GM18873 (cell line): ENCODE measurements around the gene TOR1AIP2.
A peak's percentile ranks its signal among the peaks of the same experiment; 100 is the strongest.

ENCODE experiments used
- ATAC-seq: cut with Tn5 transposase; IDR thresholded peaks from one replicate; pipeline ENCODE4 v1.9.1; 2021; ENCODE audit warnings: mild to moderate bottlenecking, moderate library complexity, moderate number of reproducible peaks; ENCODE audit not compliant: unreplicated experiment, low FRiP score

TOR1AIP2 gene

DNA sequence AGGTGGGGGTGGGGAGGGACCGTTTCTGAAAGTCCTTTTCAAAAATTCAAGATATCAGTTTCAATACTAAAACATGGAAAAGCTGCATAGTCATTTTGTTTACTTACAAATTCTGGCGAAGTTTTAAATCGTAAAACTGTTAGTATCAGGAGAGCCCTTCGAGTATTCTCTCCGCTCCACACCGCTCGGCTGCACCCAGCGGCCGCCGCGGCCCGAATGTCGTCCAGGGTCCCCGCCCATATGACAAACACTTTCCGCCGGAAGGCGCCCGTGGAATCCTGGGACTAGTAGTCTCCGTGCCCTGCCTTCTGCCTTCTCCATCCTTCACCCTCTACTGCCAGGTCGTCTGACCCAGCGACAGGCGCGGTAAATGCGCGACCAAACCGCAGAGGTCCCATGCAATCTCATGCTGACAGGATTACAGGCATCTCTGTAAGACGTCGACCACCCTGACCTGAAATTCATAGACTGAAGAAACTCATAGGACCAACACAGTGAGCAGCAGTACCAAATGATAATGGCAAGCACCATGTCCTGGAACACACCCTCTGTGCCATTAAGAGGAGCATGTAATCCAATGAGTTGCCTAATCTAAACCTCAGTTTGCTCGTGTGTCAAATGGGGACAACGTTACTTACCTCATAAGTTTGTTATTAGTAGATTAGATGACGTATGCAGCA, at the start of gene TOR1AIP2:
Gene TOR1AIP2, minus strand, starts transcription at position 218 of the 680 bp plus-strand sequence. CDS start 25,138 bp downstream, outside the sequence.
- peak; percentile 44 for ATAC-seq

DNA sequence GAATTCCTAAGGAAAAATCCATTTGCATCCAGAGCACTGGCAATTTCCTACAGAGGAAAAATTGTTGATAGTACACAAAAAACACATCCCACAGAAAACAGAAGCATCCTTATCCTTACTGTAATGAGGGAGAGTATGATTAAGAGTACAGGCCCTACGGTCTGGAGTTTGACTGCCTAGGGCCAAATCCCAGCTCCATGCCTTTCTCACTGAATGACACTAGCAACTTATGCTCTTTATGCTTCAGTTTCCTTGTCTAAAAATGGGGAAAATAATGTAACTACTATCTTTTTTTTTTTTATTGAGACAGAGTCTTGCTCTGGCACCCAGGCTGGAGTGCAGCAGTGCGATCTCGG, 49.2 kb upstream of the TOR1AIP2 start:
- ATAC-seq, result no peak

DNA sequence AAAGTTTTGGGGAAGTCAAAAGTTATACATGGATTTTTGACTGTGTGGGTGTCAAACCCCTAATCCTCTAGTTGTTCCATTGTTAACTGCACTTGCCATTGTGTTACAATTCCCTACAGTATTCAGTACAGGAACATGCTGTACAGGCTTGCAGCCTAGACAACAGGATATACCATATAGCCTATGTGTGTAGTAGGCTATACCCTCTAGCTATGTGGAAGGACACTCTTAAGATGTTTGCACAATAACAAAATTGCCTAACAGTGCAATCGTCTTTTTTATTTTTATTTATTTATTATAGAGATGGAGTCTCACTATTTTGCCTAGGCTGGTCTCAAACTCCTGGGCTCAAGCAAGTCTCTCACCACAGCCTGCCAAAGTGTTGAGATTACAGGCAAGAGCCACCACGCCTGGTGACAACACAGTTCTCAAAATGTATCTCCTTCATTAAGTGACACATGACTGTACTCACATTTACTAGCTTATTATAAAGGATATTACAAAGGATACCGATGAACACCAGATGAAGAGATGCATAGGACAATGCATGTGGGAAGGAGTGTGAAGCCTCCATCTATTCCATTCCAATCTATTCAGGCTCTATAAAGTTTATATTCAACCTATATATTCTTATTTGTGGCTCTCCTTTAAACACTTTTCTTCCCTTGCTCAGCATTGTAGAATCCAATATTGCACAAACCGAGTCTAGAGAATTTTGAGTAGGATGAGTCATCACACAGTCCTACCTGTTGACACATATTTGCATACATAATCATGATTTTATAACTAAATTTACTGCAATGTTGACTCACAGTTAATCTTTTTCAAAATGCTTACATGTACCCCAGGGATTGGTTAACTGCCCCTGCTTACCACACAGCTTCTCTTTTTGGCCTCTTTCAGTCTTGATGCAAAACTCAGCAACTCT, 48.6 kb upstream of the TOR1AIP2 start:
- no peak for ATAC-seq

DNA sequence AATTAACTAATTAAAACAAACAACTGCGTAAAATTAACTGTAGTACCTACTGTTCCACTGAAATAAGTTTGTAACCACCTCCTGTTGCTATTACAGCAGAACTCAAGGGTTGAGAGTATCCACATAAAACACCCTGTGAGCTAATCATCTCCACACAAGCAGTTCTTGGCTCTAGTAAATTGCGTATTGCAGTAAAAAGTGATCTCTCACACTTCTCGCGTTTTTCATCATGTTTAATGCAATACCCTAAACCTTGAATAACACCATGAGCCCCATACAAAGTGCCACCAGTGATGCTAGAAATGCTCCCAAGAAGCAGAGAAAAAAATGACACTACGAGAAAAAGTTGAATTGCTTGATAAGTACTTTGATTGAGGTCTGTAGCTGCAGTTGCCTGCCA, 47.7 kb upstream of the TOR1AIP2 start:
- no peak for ATAC-seq

DNA sequence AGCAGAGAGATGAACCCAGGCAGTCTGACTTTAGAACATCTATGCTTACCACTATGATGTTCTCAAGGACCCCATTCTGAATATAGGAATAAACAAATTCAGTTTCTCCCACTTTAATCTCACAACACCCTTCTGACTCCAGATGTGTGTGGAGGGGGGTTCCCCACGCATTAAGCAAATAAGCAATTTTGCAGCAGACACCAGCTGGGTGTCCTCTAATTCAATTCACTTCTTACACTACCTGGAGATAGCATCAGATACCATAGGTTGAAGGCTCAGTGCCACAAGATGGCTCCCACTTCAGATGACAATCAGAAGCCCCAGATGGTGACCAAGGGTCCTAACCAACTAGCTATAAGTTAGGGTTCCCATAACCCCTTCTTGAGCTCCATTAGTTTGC, 46.7 kb upstream of the TOR1AIP2 start:
- no peak for ATAC-seq

DNA sequence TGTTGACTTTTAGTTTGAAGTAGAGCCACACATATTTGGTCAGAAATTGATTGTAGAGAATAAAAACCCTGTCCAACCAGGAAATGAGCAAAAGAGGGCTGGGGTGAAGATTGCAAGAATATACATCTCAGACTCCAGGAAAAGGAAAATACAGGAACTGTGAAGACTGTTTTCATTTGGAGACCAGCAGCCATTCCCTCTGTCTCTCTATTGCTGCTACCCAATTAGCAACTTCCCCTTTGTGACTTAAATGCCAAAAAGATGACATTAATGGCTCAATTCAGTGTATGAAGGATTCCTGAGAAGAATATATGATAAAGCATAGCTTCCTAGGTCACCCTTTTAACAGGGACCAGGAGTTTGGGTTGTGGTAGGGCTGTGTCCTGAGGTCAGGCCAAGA, 45.4 kb upstream of the TOR1AIP2 start:
- ATAC-seq, result no peak

DNA sequence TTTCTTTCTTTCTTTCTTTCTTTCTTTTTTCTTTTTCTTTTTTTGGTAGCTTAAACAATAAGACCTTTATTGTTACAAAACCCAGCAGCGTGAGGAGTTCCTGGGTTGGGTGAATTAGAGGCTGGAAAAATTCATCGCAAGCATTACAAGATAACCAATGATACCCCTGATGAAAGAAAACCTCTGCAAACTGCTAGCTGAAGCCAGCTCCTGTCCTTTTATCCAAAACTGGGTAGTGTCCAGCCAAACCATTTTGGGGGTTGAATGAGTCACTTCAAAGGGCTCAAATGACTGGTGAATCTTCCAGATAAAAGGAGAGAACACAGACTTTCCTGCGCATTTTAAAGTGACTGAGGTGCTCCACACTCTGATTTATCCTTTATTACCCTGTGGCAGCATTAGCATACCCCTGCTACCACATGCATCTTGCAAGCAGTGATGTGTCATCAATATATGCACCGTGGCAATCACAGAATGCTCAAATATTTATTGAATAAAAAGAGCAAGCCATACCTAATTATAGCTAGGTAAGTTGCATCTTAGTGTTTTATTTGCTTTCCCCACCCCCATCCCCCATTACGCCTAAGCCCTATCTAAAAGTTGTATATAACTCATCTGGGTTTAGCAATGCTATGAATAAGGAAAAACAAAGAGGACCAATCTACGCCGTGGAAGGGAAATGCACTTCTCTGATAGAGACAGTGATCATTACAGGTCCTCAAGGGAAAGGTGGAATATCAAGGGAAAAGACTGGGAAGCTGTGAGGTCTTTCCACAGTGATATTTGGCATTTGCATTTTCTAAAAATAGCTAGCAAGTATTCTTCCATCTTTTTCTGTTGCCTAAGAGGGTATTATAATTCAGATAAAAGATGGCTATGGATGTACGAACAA, 44.6 kb upstream of the TOR1AIP2 start:
- no peak for ATAC-seq

DNA sequence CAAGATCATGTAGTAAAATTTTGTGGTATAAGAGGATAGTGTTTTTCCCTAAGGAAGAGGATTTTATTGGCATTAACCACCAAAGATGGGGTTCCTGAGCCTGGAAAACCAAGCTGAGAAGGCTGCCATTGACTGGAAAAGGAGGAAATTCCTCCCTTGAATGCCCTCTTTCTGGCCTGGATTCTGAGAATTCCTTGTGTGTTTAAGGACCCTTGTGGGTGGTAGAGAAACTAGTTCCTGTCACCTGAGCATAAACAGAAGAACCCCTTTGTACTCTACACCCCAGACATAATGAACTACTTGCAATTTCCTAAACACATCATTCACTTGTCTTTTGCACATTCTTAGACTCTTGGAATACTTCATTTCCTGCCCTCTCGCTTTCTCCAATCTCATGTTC, 43.9 kb upstream of the TOR1AIP2 start:
- no peak for ATAC-seq

DNA sequence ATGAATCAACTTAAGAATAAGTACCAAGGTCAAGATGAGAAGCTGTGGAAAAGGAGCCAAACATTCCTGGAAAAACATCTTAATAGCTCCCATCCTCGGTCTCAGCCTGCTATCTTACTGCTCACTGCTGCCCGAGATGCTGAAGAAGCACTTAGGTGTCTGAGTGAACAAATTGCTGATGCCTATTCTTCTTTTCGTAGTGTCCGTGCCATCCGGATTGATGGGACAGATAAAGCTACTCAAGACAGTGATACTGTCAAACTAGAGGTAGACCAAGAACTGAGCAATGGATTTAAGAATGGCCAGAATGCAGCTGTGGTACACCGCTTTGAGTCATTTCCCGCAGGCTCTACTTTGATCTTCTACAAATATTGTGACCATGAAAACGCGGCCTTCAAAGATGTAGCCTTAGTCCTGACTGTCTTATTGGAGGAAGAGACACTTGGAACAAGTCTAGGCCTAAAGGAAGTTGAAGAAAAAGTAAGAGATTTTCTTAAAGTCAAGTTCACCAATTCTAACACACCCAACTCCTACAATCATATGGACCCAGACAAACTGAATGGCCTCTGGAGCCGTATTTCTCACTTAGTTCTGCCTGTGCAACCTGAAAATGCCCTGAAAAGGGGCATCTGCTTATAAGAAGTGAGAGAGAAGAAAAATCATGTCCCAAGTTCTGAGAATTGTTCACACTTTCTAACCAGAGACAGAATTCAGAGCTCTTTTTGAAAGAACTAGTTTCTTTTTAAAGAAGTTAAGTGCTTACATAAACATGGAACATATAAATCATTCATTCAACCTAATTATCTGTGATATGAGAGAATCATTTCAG, 40.2 kb upstream of the TOR1AIP2 start:
- ATAC-seq, result no peak

DNA sequence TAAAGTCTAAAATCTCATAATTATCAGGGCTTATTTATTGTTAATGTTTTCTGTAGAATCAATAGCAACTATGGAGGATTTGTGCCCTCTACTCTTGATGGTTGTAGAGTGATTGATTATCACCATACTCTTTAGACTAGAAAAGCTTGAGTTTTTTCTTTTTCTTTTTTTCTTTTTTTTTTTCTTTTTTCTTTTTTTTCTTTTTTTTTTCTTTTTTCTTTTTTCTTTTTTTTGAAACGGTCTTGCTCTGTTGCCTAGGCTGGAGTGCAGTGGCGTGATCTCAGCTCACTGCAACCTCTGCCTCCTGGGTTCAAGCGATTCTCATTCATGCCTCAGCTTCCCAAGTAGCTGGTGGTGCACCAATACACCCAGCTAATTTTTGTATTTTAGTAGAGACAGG, 34.2 kb upstream of the TOR1AIP2 start:
- no peak for ATAC-seq

DNA sequence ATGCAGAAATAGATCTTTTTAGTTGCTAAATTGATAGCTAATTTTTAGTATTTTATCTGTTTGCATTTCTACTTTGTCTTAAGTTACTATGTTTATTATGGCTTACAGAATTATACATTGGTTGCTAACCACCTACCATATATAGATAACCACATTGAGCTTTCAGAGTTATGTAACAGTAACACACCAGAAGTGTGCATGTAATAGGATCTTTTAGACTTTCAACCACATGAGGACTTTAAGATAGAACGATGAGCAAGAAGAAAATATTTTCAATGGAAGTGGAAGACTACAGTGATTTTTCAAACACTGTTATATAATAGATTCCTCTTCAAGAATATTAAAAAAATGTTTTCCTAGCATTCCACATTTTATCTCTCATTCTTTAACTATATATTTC, 33.3 kb upstream of the TOR1AIP2 start:
- ATAC-seq, result no peak

DNA sequence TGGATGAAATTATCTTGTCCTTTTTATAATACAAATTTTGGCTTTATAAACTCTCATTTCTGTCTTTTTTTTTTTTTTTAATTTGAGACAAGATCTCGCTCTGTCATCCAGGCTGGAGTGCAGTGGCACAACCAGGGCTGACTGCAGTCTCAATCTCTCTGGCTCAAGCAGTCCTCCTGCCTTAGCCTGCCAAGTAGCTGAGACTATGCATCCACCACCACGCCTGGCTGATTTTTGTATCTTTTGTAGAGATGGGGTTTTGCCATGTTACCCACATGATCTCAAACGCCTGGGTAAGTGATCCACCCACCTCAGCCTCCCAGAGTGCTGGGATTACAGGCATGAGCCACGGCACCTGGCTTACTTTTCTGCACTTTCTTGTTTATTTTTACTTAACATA, 12.0 kb upstream of the TOR1AIP2 start:
- no peak for ATAC-seq

DNA sequence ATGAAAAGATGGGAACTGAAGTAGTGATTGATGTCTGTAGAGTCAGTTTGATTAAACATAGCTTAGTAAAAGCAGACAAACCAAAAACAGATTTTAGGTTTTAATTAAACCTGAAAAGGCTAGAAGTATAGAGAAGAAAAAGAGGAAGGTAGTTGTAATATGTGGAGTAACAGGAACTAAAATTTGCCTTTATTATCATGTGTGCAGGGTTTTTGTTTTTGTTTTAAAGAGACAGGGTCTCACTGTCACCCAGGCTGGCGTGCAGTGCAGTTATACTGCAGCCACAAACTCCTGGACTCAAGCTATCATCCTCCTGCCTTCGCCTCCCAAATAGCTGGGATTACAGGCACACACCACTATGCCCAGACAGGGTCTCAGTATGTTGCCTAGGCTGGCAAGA, 10.5 kb upstream of the TOR1AIP2 start:
- ATAC-seq, result no peak

DNA sequence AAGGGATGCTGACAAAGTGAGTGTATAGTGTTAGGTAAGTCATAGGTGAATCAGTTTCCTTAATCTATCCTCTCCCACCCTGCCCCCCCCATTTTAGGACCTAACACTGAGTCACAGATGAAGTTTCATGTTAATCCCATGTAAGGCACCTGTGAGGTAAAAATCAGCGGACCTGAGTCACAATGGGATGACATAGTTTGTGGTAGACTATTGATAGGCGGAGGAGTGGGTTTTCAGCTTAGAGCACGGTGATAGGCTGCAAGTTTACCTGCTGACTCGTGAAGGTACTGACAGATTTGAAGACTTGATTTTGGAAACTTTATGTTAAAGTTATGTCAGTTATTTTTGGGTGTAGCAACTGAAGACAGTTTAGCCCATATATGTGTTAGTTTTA, 6.1 kb upstream of the TOR1AIP2 start:
- no peak for ATAC-seq

DNA sequence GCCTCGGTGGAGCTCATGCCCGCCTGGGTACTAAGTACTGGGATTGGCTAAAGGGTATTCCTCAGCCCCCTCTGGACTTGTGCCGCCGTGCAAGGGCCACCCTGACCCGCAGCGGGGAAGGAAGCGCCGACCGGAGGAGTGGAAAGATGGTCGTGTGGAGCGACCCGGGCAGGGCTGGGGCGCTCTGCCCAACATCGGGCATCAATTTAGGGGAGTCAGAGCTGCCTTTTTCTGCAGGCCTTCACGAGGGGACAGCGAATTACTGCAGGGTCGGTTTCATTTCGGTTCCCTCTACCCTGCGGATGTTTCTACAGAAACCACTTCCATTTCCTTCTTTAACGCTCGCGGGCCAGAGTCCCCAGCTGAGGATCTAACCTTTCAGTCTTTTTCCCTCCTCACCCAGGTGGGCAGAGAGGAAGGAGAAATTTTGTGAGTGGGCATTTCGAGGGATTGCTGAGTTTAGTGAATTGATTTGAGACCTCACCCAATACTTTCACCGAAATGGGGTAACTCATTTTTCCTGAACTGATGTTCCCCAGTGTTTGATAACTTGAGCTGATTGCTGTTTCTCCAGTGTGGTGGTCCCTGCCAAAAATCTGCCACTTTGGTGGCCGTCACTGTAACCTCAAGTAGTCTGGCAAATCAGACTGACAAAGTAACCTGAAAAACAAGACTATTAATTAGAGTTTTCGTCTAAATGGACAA, 5.6 kb upstream of the TOR1AIP2 start:
- ATAC-seq, result no peak

DNA sequence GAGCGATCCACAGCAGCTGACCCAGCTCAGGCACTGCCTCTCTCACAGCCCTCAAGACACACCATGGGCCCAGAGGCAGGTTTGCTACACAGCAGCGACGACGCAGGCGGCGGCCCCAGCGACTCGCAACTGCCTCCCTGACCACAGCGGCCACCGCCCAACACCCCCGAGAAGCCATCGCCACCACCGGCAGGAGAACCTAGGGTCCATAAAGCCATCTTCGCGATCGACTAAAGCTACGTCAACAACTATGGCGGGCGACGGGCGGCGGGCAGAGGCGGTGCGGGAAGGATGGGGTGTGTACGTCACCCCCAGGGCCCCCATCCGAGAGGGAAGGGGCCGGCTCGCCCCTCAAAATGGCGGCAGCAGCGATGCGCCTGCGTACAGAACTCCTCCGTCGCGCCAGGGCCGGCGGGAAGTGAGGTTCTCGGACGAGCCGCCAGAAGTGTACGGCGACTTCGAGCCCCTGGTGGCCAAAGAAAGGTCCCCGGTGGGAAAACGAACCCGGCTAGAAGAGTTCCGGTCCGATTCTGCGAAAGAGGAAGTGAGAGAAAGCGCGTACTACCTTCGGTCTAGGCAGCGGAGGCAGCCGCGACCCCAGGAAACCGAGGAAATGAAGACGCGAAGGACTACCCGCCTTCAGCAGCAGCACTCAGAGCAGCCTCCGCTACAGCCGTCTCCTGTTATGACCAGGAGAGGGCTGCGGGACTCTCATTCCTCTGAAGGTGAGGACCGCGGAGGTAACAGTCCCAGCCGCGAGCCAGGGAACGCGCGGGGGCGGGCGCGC, 4.8 kb upstream of the TOR1AIP2 start, which contains the start of gene TOR1AIP1:
Gene TOR1AIP1, plus strand, starts transcription at position 33 of the 787 bp plus-strand sequence. Its CDS starts 218 bp downstream, at position 251.
- peak; percentile 81 for ATAC-seq

DNA sequence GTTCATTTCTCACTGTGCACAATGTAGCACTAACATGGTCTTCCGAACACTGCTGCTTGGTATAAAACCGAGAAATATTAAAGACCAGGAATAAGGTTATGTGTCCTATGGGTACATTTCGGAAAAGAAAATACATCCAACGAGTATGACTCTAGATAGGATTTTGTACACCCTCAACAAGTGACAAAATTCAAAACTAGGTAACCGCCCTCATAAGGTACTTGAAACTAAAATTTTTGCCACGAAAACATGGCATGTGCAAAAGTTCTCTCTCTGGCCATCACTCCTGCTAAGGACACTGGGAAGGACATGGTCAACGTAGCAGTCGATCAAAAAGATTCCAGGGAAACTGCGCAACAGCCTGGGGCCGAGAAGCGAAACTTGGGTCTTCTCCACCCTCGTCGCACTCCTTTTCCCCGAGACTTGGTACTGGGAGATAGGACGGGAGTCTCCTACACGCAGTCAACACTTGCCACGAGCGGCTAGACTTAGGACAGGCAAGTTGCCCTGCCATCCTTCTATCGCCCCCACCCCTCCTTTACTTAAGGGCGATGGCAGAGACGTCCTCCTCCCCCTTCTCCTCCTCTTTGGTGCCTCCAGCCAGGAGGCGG, 4.1 kb upstream of the TOR1AIP2 start:
- ATAC-seq, result peak; percentile 0

DNA sequence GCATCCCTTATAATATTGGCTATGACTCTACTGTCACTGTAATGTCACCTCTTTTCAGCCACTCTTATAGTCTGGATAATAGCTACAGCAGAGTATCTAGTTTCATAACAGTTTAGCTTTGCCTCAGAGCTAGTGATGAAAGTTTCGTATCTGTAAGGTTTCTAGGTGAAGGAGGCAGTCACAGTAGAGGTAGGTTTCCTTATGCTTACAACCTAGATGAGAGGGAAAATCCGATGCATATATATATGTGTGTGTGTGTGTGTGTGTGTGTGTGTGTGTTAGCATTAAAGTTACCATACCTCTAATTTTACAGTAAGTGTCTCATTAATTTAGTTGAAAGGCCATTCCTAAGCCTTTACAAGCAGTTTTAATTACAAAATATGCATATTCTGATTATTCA, 2.2 kb upstream of the TOR1AIP2 start:
- no peak for ATAC-seq
